ENCODE results near the gene SLC2A4.
A peak's percentile ranks its signal among the peaks of the same experiment; 100 is the strongest.

Gene SLC2A4

DNA sequence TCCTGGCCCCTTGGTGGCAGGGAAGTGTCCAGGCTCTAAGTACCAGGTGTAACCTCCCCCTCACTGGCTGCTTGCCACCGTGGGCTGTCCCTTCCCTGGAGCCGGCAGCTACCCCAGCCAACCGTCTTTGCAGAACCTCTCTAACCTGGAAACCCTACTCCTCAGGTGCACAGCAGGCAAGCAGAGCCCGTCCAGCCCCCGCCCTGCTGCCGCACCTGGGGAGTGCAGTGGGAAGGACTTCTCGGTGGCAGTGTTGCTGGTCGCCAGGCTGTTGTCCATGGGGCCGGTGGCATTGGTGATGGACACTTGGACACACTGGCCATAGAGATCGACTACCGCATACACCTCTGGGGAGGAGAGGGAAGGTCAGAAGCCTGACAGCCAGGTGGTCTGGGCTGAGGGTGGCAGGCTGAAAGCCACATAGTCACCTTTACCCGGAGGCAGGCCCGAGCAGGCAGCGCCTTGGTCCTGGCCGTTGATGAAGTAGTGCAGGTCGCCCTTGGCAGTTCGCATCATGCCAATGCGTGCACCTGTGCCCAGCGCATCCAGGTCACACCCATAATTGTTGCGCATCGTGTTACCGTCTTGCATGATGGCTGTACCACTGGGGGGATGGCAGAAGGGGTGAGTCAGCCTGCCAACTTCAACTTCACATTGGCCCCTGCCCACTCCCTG, 41.1 kb downstream of the SLC2A4 start:
- no peak for DNase-seq (ENCODE audit: low read depth)
- TF ChIP-seq, protein P1, sequence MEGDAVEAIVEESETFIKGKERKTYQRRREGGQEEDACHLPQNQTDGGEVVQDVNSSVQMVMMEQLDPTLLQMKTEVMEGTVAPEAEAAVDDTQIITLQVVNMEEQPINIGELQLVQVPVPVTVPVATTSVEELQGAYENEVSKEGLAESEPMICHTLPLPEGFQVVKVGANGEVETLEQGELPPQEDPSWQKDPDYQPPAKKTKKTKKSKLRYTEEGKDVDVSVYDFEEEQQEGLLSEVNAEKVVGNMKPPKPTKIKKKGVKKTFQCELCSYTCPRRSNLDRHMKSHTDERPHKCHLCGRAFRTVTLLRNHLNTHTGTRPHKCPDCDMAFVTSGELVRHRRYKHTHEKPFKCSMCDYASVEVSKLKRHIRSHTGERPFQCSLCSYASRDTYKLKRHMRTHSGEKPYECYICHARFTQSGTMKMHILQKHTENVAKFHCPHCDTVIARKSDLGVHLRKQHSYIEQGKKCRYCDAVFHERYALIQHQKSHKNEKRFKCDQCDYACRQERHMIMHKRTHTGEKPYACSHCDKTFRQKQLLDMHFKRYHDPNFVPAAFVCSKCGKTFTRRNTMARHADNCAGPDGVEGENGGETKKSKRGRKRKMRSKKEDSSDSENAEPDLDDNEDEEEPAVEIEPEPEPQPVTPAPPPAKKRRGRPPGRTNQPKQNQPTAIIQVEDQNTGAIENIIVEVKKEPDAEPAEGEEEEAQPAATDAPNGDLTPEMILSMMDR (conservative IDR thresholded peaks at IDR 0.05; ENCODE audit: low read depth, low read length), result no peak
- H3K4me3 ChIP-seq (ENCODE audit: low read length), result no peak overlapping the region

DNA sequence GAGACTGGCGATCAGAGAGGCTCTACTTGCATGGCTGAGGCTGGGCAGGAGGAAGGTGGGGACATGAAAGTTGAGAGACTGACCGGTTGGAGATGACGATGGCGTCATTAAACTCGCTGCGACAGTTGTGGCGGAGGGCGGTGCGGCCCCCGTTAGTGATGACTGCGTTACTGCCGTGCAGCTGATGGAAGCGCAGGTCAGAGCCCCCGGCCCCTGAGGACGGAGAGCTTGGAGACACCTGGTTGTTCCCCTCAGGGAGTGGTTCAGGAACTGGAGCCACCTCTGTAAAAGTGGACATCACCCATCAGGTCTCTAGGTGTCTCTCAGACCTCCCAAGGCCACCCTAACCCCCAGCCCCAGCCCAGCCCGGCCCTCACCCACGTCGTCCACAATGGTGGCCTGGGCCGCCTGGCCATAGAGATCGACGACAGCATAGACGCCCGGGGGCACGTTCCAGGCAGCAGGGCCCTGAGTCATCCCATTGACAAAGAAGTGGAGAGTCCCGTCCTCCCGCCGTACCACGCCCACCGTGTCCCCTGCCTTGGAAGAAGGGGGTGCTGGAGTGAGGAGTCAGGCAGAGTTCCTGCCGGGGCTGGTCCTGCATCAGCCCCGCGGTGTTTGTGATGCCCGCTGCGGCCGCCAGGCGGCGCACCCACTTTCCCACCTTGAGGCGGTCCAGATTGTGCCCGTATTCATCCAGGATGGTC, 42.4 kb downstream of the SLC2A4 start:
- H3K4me3 ChIP-seq (ENCODE audit: low read length), result no peak overlapping the region
- no peak for DNase-seq (ENCODE audit: low read depth)
- TF ChIP-seq, protein P1 (conservative IDR thresholded peaks at IDR 0.05; ENCODE audit: low read depth, low read length), result peak; percentile 96

DNA sequence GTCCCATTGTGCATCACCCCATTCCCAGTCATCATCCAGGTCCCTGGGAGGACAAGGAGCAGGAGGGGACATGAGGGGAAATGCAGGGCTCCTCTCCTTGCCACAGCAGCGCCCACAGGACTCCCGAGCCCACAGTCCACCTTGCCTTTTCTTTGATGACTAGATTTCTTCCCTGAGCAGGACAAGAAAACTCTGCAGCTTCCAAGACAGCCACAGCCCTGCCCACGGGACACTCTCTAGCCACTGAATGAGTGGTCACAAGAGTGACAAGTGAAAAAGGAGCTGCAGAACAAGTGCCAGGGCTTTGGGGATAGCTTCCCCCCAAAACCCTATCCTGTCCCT, 42.9 kb downstream of the SLC2A4 start:
- no peak for DNase-seq (ENCODE audit: low read depth)
- no peak overlapping the region for H3K4me3 ChIP-seq (ENCODE audit: low read length)

DNA sequence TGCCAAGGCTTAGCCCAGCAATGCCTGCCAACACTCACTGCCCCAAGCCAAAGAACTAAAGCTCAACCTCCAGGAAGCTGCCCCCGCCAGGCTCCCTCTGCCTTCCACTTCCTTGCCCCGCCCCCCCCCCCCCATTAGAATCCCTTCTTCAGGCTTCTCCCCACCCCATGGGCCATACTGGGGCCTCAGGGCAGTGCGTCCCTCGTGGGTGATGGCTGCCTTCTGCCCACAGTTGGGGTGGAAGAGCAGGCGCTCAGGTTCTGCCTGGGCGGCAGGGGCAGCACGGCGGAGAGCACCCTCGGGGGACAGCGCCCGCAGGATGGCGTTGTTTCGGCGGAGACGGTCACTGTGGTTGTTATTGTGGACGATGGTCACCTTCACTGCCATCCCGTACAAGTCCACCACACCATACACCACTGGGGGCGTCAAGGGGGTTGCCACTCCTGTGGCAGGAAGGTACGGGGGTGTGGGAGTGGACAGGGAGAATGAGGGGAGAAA, 43.6 kb downstream of the SLC2A4 start:
- DNase-seq (ENCODE audit: low read depth), result no peak
- TF ChIP-seq, protein P1 (conservative IDR thresholded peaks at IDR 0.05; ENCODE audit: low read depth, low read length), result no peak
- H3K4me3 ChIP-seq (ENCODE audit: low read length), result no peak overlapping the region

More for the DNA sequence above, 42.9 kb downstream of the SLC2A4 start:
- TF ChIP-seq, protein P1 (conservative IDR thresholded peaks at IDR 0.05; ENCODE audit: low read depth, low read length), result no peak

DNA sequence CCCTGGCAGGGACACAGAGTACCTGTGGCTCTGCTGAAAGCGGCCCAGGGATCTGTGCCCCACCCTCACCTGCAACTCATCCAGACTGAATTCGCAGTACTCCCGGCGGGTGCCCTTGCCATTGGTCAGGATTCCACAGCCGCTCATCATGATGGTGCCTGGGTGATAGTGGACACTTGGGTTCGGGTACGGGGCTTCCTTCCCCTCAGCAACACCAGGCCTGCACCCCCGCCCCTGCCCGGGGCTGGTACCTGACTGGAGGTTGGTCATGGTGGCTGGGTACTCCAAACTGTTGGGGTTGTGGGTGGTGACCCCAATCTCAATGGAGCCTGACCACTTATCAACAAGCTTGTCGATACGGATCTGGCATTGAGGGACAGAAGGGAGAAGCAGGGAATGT, 44.7 kb downstream of the SLC2A4 start:
- TF ChIP-seq, protein P1 (conservative IDR thresholded peaks at IDR 0.05; ENCODE audit: low read depth, low read length), result no peak
- H3K4me3 ChIP-seq (ENCODE audit: low read length), result no peak overlapping the region
- no peak for DNase-seq (ENCODE audit: low read depth)

DNA sequence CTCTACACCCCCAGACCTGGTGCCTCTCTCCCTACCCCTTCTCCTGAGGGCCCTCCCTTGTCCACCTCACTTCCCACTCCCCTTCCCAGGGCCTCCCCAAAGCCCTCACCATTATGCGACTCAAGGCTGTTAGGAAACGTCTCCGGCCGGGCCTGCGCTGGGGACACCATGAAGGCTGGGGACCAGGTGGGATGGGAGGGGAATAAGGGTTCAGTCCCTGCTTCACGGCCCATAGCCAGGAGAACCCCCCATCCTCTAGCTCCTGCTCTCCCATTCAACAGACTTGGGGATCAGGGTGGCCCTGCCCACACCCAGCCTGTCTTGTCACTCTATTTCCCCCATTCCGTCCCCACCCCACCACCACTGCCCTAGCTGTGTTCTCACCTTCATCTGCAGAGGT, 45.5 kb downstream of the SLC2A4 start:
- no peak for DNase-seq (ENCODE audit: low read depth)
- no peak overlapping the region for H3K4me3 ChIP-seq (ENCODE audit: low read length)
- TF ChIP-seq, protein P1 (conservative IDR thresholded peaks at IDR 0.05; ENCODE audit: low read depth, low read length), result no peak

DNA sequence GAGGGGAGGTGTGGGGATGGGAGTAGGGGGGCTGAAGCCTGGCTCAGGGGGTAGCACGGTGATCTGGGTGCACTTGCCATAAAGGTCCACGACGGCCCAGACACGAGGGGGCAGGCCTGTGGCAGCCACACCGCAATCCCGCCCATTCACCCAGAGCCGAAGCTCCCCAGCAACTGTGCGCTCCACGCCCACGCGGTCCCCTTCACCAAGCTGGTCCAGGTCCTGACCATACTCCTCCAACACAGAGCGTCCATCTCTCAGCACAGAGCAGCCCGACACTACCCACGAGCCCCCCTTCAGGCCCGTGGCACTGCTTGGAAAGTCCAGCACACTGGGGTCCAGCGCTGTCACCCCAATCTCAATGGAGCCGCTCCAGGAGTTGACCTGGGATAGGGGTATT, 46.0 kb downstream of the SLC2A4 start:
- TF ChIP-seq, protein P1 (conservative IDR thresholded peaks at IDR 0.05; ENCODE audit: low read depth, low read length), result no peak
- no peak overlapping the region for H3K4me3 ChIP-seq (ENCODE audit: low read length)

More for the DNA sequence above, 46.0 kb downstream of the SLC2A4 start:
- no peak for DNase-seq (ENCODE audit: low read depth)
